Thyroid gland (tissue), 4 donors: ENCODE data around the gene POFUT1.
A peak's percentile ranks its signal among the peaks of the same experiment; 100 is the strongest.

ENCODE experiments used
- CTCF ChIP-seq, 6 experiments: fragments of 200-600 bp in 3 of 6; fragments of 450-650 bp in 3 of 6; sonication (generic) in 3 of 6; IDR thresholded peaks; one replicate each; pipeline ENCODE4 v1.5.1; 2016 to 2019; ENCODE audit warnings: antibody characterized with exemption in 6 of 6, mild to moderate bottlenecking in 2 of 6, inconsistent platforms in 1 of 6, moderate library complexity in 1 of 6
- POLR2A ChIP-seq, 2 donors: fragments of 450-650 bp; IDR thresholded peaks; one replicate each; pipeline ENCODE4 v1.6.1; 2017; ENCODE audit warnings: antibody characterized with exemption in 2 of 2, mild to moderate bottlenecking in 2 of 2, moderate library complexity in 1 of 2

- peak in 3 of 6 experiments; percentile 12 to 37 (median 27) for TF ChIP-seq CTCF (IDR thresholded peaks at IDR 0.05)
- TF ChIP-seq POLR2A (IDR thresholded peaks at IDR 0.05): peak in 1 of 2 donors; percentile 88
Measured at GRCh38 chr20:32207626-32208498, at the start of gene POFUT1, which contains the start of gene PLAGL2.
